Measurements from ENCODE around the gene OBSL1.
A peak's percentile ranks its signal among the peaks of the same experiment; 100 is the strongest.

Gene OBSL1

DNA sequence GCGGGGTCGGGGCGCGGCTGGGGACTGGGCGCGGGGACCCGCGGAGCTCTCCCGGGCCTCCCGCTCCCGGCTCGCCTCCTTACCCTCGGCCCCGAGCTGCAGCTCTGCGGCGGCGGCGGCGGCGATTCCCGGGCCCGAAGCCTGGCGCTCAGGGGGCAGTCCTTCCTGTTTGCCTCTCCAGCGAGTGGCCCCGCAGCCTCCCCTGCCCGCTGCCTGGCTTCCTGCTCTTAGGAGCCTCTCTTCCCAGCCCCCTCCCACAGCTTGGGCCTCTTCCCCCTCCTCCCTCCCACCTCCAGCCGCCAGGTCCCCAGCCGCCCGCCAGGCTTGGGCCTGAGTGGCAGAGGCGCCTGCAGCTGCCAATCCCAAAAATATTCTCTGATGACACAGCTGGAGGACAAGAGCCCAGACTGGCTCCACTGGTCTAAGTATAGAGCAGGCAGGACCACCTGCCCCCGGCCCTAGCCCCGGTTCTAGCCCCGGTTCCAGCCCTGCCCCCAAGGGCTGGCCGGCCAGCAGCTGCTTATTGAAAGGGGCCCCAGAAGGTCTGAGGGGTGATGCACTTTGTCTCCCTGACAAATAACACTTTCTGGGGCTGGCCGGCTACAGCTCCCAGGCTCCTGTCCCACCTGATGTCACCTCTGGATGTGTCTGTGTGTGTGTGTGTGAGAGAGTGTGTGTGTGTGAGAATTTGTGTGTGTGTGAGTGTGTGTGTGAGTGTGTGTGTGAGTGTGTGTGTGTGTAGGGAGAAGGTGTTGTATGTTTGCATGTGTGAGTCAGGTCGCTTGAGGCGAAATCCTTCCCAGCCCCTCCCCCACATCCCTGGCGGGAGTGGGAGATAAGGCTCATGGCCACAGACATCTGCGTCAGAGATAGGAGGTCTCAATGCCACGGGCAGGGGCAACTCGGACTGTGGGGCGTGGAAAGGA lies at the start of gene OBSL1:
Gene OBSL1, minus strand, starts transcription at position 229 of the 926 bp plus-strand sequence. CDS start 307 bp downstream, outside the sequence.
- Histone ChIP-seq H3K9ac (ENCODE audit: low read length) (peak within 1 kb of the TSS; percentile 21), H3K27ac (ENCODE audit: low read depth, low read length) (peak within 1 kb of the TSS; percentile 78), H3K4me1 (ENCODE audit: control insufficient read depth, insufficient read depth, low read length) (peaks cover 4% of the 10 kb centered on the region), H3K36me3 (ENCODE audit: control insufficient read depth, insufficient read depth, low read length) (peaks cover 3% of the 10 kb centered on the region), H3K4me3 (ENCODE audit: low read length) (peak within 1 kb of the TSS; percentile 66), H3K27me3 (ENCODE audit: control insufficient read depth, insufficient read depth, low read length) (peaks cover 6% of the 10 kb centered on the region)

DNA sequence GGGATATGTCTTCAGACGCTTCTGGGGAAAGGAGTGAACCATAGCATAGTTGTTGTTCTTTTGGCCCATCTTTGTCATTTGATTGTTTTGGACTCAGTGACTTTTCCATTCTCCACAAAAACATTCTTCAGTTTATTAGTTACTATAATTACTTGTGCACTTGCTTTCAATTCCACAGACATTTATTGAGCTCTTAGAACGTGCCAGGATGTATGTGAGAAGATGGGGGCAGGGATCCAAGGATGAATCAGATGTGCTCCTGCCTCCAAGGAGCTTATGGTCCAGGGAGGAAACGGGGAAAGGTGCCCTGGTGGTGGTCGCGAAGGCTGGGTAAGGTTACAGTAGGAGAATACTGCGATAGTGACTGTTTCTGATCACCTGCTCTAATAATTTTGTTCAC lies 49.2 kb upstream of the OBSL1 start:
- no peaks in the 10 kb centered on the region for H3K27me3 ChIP-seq (ENCODE audit: control insufficient read depth, insufficient read depth, low read length)
- no peak overlapping the region for H3K9ac ChIP-seq (ENCODE audit: low read length)
- H3K36me3 ChIP-seq (ENCODE audit: control insufficient read depth, insufficient read depth, low read length): peaks cover 3% of the 10 kb centered on the region
- H3K4me3 ChIP-seq (ENCODE audit: low read length): no peak overlapping the region
- H3K4me1 ChIP-seq (ENCODE audit: control insufficient read depth, insufficient read depth, low read length): no peaks in the 10 kb centered on the region
- H3K27ac ChIP-seq (ENCODE audit: low read depth, low read length): no peak overlapping the region

DNA sequence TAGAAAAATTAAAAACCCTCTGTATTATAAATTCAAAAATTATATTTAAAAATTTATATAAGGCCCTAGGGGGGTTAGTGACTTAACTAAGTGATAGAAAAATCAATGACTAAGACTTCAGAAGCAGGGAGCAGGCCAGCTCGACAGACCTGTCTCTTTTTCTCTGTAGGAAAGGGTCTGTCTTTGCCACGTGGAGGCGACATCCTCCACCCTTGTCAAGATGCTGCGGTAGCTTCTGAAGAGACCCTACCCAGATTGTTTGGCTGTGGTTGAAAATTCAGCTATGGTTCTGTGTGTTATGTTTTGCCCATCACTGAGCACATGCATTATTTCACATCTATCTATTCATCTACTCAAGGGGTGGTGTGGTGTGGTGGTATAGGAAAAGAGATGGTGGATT lies 47.9 kb upstream of the OBSL1 start:
- Histone ChIP-seq H3K9ac (ENCODE audit: low read length) (no peak overlapping the region), H3K27me3 (ENCODE audit: control insufficient read depth, insufficient read depth, low read length) (no peaks in the 10 kb centered on the region), H3K4me3 (ENCODE audit: low read length) (no peak overlapping the region), H3K4me1 (ENCODE audit: control insufficient read depth, insufficient read depth, low read length) (no peaks in the 10 kb centered on the region), H3K36me3 (ENCODE audit: control insufficient read depth, insufficient read depth, low read length) (peaks cover 13% of the 10 kb centered on the region), H3K27ac (ENCODE audit: low read depth, low read length) (no peak overlapping the region)

DNA sequence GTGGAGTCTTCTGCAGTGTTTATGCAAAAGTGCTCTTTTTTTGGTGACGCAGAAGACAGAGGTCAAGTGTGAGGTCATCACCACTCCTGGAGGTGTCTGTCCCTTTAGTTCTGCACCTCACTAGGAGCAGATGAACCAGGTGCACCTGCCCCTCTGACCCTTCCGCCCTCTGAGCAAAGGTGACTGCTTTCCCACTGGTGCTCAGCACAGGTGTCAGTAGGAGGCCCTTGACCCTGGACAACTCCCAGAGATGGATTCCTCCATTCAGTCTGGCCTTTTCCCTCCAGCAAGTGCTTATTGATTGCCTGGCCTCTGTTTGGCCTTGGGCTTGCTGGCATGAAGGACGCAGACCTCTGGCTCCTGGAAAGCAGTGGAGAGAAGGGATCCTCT lies 47.4 kb upstream of the OBSL1 start:
- Histone ChIP-seq H3K4me1 (ENCODE audit: control insufficient read depth, insufficient read depth, low read length) (no peaks in the 10 kb centered on the region), H3K9ac (ENCODE audit: low read length) (no peak overlapping the region), H3K27ac (ENCODE audit: low read depth, low read length) (no peak overlapping the region), H3K36me3 (ENCODE audit: control insufficient read depth, insufficient read depth, low read length) (peaks cover 15% of the 10 kb centered on the region), H3K4me3 (ENCODE audit: low read length) (no peak overlapping the region), H3K27me3 (ENCODE audit: control insufficient read depth, insufficient read depth, low read length) (no peaks in the 10 kb centered on the region)

DNA sequence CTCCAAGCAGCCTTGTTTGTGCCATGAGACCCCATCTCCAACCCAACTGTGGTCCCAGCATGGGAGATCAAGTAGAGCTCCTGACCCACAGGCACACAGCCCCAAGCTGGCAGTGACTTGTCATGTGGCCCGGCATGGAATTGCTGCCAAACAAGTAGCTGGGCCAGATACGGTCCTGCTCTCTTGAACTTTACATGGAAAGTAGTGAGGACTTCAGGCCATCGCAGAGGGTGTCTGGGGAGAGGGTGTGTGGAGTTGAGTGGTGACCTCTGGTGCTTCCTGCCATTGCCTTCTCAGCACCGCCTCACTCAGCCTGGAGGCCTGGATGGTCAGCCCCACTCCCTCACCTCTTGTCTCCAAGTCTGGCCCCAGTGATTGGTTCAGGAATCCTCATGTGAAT lies 45.2 kb upstream of the OBSL1 start:
- Histone ChIP-seq H3K9ac (ENCODE audit: low read length) (no peak overlapping the region), H3K4me3 (ENCODE audit: low read length) (no peak overlapping the region), H3K27ac (ENCODE audit: low read depth, low read length) (no peak overlapping the region), H3K36me3 (ENCODE audit: control insufficient read depth, insufficient read depth, low read length) (peaks cover 18% of the 10 kb centered on the region), H3K27me3 (ENCODE audit: control insufficient read depth, insufficient read depth, low read length) (no peaks in the 10 kb centered on the region), H3K4me1 (ENCODE audit: control insufficient read depth, insufficient read depth, low read length) (no peaks in the 10 kb centered on the region)

DNA sequence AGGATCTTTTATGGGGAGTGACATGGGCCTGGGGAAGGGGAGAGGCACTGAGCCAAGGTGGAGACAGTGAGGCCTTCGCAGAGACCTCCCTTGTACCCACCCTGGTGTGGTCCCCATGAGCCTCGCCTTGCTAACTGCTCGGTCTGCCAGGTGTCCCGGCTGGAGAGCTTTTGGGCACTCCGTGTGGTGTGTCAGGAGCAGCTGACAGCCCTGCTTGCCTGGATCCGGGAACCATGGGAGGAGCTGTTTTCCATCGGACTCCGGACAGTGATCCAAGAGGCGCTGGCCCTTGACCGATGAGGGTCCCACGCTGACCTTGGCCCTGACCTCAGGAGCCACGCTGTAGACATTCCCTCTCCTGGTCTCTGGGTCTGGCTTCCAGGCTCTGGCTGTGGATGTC lies 44.6 kb upstream of the OBSL1 start:
- Histone ChIP-seq H3K36me3 (ENCODE audit: control insufficient read depth, insufficient read depth, low read length) (peaks cover 18% of the 10 kb centered on the region), H3K27ac (ENCODE audit: low read depth, low read length) (no peak overlapping the region), H3K4me3 (ENCODE audit: low read length) (no peak overlapping the region), H3K9ac (ENCODE audit: low read length) (no peak overlapping the region), H3K4me1 (ENCODE audit: control insufficient read depth, insufficient read depth, low read length) (no peaks in the 10 kb centered on the region), H3K27me3 (ENCODE audit: control insufficient read depth, insufficient read depth, low read length) (no peaks in the 10 kb centered on the region)

DNA sequence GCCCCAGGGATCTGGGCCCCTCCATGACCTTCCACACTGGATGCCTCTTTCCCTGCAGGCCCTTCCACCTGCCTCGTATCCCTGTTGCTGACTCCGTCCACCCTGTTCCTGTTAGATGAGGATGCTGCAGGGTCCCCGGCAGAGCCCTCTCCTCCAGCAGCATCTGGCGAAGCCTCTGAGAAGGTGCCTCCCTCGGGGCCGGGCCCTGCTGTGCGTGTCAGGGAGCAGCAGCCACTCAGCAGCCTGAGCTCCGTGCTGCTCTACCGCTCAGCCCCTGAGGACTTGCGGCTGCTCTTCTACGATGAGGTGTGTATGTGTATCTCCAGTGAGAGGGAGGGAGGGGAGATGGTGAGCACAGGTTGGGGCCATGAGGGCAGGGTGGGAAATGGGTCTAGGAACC lies 43.7 kb upstream of the OBSL1 start:
- no peaks in the 10 kb centered on the region for H3K27me3 ChIP-seq (ENCODE audit: control insufficient read depth, insufficient read depth, low read length)
- H3K4me3 ChIP-seq (ENCODE audit: low read length): no peak overlapping the region
- H3K9ac ChIP-seq (ENCODE audit: low read length): no peak overlapping the region
- no peak overlapping the region for H3K27ac ChIP-seq (ENCODE audit: low read depth, low read length)
- peaks cover 18% of the 10 kb centered on the region for H3K36me3 ChIP-seq (ENCODE audit: control insufficient read depth, insufficient read depth, low read length)
- H3K4me1 ChIP-seq (ENCODE audit: control insufficient read depth, insufficient read depth, low read length): no peaks in the 10 kb centered on the region

DNA sequence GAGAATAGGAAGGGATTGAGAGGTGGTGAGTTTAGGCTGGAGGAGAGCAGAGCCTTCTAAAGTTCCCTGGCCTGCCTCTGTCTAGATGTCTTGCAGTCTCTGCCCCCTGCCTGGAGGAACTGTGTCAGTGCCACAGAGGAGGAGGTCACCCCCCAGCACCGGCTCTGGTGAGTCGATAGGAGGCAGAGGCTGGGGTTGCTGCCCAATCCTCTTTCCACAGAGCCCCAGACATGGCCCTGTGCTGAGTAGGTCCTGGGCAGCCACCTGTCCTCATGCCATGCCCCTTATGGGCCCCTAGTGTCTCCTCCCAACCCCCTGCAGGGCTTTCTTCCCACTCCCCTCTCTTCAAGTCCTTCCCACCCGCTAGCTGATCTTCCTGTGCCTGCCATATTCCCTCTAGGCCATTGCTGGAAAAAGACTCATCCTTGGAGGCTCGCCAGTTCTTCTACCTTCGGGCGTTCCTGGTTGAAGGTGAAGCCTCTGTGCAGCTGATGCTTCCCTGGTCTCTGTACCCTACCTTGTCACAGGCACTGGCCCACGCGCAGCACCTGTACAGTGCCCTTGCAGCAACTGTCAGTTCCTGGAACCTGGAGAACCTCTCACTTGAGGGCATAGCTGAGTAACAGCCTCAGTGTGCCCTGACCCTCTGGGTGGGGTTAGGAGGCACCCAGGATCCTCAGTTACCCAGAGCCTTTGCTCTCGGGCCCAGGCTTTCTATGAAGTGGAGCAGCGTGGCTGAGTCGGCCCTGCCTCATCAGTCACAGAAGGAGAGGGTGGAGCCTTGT lies 42.9 kb upstream of the OBSL1 start:
- Histone ChIP-seq H3K36me3 (ENCODE audit: control insufficient read depth, insufficient read depth, low read length) (peaks cover 20% of the 10 kb centered on the region), H3K27me3 (ENCODE audit: control insufficient read depth, insufficient read depth, low read length) (no peaks in the 10 kb centered on the region), H3K4me1 (ENCODE audit: control insufficient read depth, insufficient read depth, low read length) (no peaks in the 10 kb centered on the region), H3K9ac (ENCODE audit: low read length) (no peak overlapping the region), H3K27ac (ENCODE audit: low read depth, low read length) (no peak overlapping the region), H3K4me3 (ENCODE audit: low read length) (no peak overlapping the region)

DNA sequence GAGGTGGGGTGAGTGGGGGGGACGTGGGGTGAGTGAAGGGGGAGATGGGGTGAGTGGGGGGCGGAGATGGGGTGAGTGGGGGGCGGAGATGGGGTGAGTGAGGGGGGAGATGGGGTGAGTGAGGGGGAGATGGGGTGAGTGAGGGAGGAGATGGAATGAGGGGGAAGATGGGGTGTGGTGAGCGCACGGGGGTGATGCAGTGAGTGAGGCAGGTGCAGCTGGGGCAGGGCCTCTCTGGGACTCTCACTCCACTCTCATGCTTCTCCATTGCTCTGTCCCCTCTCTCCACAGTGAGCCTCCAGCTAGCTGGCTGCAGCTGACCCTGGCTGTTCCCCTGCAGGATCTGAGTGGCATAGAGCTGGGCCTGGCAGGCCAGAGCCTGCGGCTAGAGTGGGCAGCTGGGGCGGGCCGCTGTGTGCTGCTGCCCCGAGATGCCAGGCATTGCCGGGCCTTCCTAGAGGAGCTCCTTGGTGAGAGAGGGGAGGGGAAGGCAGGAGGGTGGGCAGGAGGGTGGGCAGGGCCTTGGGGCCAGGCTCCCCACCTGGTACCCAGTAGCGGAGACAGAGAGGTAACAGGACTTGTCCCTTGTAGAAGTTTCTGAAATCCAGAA lies 42.2 kb upstream of the OBSL1 start:
- Histone ChIP-seq H3K27me3 (ENCODE audit: control insufficient read depth, insufficient read depth, low read length) (no peaks in the 10 kb centered on the region), H3K27ac (ENCODE audit: low read depth, low read length) (no peak overlapping the region), H3K4me3 (ENCODE audit: low read length) (no peak overlapping the region), H3K36me3 (ENCODE audit: control insufficient read depth, insufficient read depth, low read length) (peaks cover 23% of the 10 kb centered on the region), H3K4me1 (ENCODE audit: control insufficient read depth, insufficient read depth, low read length) (no peaks in the 10 kb centered on the region), H3K9ac (ENCODE audit: low read length) (no peak overlapping the region)

DNA sequence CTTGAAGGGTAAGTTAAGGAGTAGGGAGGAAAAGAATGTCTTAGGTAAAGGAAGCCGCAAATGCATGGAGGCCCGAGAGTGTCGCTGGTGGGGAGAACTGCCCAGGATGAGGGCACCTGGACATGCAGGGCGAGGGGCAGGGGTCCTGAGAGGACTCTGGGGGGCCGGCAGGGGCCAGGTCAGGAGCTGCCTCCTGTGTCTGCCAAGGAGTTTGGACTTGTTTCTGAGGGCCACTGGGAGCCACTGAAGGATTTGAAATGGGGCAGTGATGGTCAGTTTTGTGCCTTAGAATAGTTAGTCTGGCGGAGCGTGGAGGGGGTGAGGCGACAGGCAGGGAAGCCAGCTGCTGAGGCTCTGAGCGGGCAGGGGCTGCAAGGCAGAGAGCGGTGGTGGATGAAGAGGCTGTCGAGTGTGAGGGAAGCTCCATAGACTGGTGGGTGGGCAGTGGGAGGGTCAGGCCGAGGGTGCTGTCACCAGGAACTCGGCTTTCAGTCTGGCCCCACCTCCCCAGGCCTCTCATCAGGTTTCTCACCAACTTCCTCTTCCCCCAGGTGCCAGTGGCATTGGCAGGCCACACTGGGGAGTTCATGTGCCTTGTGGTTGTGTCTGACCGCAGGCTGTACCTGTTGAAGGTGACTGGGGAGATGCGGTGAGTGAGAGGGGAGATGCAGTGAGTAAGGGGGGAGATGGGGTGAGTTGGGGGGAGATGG lies 41.4 kb upstream of the OBSL1 start:
- peaks cover 27% of the 10 kb centered on the region for H3K36me3 ChIP-seq (ENCODE audit: control insufficient read depth, insufficient read depth, low read length)
- H3K4me1 ChIP-seq (ENCODE audit: control insufficient read depth, insufficient read depth, low read length): no peaks in the 10 kb centered on the region

DNA sequence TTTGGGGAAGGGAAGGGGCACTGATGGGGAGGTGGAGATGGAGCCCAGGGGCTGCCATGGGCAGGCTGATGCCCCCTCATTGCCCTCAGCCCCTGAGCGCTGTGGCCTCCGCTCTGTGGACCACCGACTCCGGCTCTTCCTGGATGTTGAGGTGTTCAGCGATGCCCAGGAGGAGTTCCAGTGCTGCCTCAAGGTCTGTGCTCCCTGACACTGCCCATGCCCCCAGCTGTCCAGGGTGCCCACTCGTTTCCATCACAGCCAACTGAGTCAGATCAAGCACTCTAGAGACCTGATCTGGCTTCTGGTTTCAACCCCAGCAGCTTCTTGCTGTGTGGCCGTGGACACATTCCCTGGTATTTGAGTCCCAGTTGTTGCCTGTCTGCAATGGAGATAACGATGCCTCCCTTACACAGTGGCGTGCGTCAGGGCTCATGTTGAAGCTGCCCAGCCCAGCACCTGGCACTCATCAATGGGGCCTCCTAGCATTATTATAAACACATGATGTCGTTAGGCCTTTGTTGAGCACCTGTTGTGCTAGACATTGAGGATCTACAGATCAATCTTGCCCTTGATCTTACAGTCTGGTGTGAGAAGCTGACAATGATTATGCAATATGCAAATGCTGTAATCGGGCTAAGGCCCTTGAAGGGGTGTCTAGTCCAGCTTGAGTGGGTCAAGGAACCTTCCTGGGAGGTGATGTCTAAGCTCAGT lies 40.7 kb upstream of the OBSL1 start:
- H3K36me3 ChIP-seq (ENCODE audit: control insufficient read depth, insufficient read depth, low read length): peaks cover 29% of the 10 kb centered on the region
- H3K4me1 ChIP-seq (ENCODE audit: control insufficient read depth, insufficient read depth, low read length): no peaks in the 10 kb centered on the region

More for the DNA sequence above, 41.4 kb upstream of the OBSL1 start:
- Histone ChIP-seq H3K9ac (ENCODE audit: low read length) (no peak overlapping the region), H3K4me3 (ENCODE audit: low read length) (no peak overlapping the region), H3K27ac (ENCODE audit: low read depth, low read length) (no peak overlapping the region), H3K27me3 (ENCODE audit: control insufficient read depth, insufficient read depth, low read length) (no peaks in the 10 kb centered on the region)

More for the DNA sequence above, 40.7 kb upstream of the OBSL1 start:
- H3K9ac ChIP-seq (ENCODE audit: low read length): no peak overlapping the region
- no peak overlapping the region for H3K4me3 ChIP-seq (ENCODE audit: low read length)
- no peaks in the 10 kb centered on the region for H3K27me3 ChIP-seq (ENCODE audit: control insufficient read depth, insufficient read depth, low read length)
- no peak overlapping the region for H3K27ac ChIP-seq (ENCODE audit: low read depth, low read length)
